Raji (cell line): ENCODE measurements around the gene LRMDA.

Experiments used
- POLR2A ChIP-seq: IDR thresholded peaks from 2 replicates; pipeline ENCODE4 v1.6.1; 2011; ENCODE audit warnings: low read depth, low read length, control low read depth; ENCODE audit not compliant: insufficient read depth

LRMDA gene

GRCh38 chr10:75465450-75465827 lies 34.0 kb downstream of the LRMDA start:
- no peak for TF ChIP-seq POLR2A

- no peak for TF ChIP-seq POLR2A
Measured at GRCh38 chr10:75466001-75466400, 34.6 kb downstream of the LRMDA start.

GRCh38 chr10:75466886-75467285 lies 35.5 kb downstream of the LRMDA start:
- TF ChIP-seq POLR2A = no peak

GRCh38 chr10:75468612-75469005 lies 37.2 kb downstream of the LRMDA start:
- no peak for TF ChIP-seq POLR2A

GRCh38 chr10:75469006-75469616 lies 37.7 kb downstream of the LRMDA start:
- no peak for TF ChIP-seq POLR2A

GRCh38 chr10:75470901-75471300 lies 39.5 kb downstream of the LRMDA start:
- TF ChIP-seq POLR2A = no peak

- TF ChIP-seq POLR2A = no peak
Measured at GRCh38 chr10:75472685-75473084, 41.3 kb downstream of the LRMDA start.

GRCh38 chr10:75474106-75474505 lies 42.7 kb downstream of the LRMDA start:
- no peak for TF ChIP-seq POLR2A

GRCh38 chr10:75475460-75476182 lies 44.2 kb downstream of the LRMDA start:
- TF ChIP-seq POLR2A = no peak

GRCh38 chr10:75476569-75476968 lies 45.1 kb downstream of the LRMDA start:
- TF ChIP-seq POLR2A = no peak

- TF ChIP-seq POLR2A = no peak
Measured at GRCh38 chr10:75476985-75477384, 45.6 kb downstream of the LRMDA start.

- TF ChIP-seq POLR2A = no peak
Measured at GRCh38 chr10:75477680-75478079, 46.3 kb downstream of the LRMDA start.

GRCh38 chr10:75480374-75480773 lies 49.0 kb downstream of the LRMDA start:
- no peak for TF ChIP-seq POLR2A

GRCh38 chr10:75483188-75483587 lies 51.8 kb downstream of the LRMDA start:
- no peak for TF ChIP-seq POLR2A

GRCh38 chr10:75484717-75485116 lies 53.3 kb downstream of the LRMDA start:
- TF ChIP-seq POLR2A = no peak

GRCh38 chr10:75486591-75486990 lies 55.2 kb downstream of the LRMDA start:
- TF ChIP-seq POLR2A = no peak
